ENCODE data around the gene IL6R.

- no peak for TF ChIP-seq ZFP3 (CRISPR knock-in tag; IDR thresholded peaks at IDR 0.05)
- TF ChIP-seq ZNF565 (CRISPR knock-in tag; conservative IDR thresholded peaks at IDR 0.05; ENCODE audit: low read depth), result no peak
- TF ChIP-seq ESRRG (CRISPR knock-in tag; IDR thresholded peaks at IDR 0.05), result no peak
- TF ChIP-seq, protein P1, sequence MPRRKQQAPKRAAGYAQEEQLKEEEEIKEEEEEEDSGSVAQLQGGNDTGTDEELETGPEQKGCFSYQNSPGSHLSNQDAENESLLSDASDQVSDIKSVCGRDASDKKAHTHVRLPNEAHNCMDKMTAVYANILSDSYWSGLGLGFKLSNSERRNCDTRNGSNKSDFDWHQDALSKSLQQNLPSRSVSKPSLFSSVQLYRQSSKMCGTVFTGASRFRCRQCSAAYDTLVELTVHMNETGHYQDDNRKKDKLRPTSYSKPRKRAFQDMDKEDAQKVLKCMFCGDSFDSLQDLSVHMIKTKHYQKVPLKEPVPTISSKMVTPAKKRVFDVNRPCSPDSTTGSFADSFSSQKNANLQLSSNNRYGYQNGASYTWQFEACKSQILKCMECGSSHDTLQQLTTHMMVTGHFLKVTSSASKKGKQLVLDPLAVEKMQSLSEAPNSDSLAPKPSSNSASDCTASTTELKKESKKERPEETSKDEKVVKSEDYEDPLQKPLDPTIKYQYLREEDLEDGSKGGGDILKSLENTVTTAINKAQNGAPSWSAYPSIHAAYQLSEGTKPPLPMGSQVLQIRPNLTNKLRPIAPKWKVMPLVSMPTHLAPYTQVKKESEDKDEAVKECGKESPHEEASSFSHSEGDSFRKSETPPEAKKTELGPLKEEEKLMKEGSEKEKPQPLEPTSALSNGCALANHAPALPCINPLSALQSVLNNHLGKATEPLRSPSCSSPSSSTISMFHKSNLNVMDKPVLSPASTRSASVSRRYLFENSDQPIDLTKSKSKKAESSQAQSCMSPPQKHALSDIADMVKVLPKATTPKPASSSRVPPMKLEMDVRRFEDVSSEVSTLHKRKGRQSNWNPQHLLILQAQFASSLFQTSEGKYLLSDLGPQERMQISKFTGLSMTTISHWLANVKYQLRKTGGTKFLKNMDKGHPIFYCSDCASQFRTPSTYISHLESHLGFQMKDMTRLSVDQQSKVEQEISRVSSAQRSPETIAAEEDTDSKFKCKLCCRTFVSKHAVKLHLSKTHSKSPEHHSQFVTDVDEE (CRISPR knock-in tag; IDR thresholded peaks at IDR 0.05), result no peak
- TF ChIP-seq PATZ1 (CRISPR knock-in tag; IDR thresholded peaks at IDR 0.05; ENCODE audit: borderline replicate concordance), result no peak
- TF ChIP-seq OSR1 (CRISPR knock-in tag; IDR thresholded peaks at IDR 0.05), result no peak
Observed at GRCh38 chr1:154485106-154485505, 80.0 kb downstream of the IL6R start.

Measured in SK-N-SH treated with all-trans-retinoic acid at 6 μM for 48 hours (cell line).